K562 (cell line): ENCODE results near the gene PRMT2. TPM values are rescaled to one million over a fixed set of nuclear protein-coding genes. Genes with fewer than 3 reads are reported as not detected.

Experiments
- ATAC-seq: fragments of 200-7000 bp; cut with Tn5 transposase; 3 replicates; pipeline ENCODE4 v1.9.1; 2020; ENCODE audit warnings: moderate library complexity
- BruUV-seq: library from RNA; stranded (reverse); fragments of 400-500 nt; replicated peaks from 2 replicates; lab custom pipeline; 2021; lab: Mats Ljungman, UMichigan
- CTCF ChIA-PET: fragments of 300-600 bp; formaldehyde crosslinking; extraction: SDS; loops from one replicate; lab custom pipeline; 2021; ENCODE audit warnings: low intra/inter-chr PET ratio; lab: Yijun Ruan, JAX
- POLR2A ChIA-PET: fragments of 300-600, 350-650 bp; sonication (Branson Sonifier 250); formaldehyde crosslinking; extraction: SDS; loops from one replicate; lab custom pipeline; 2021; ENCODE audit warnings: antibody characterized with exemption, inconsistent platforms; lab: Yijun Ruan, JAX
- DNase-seq, 4 experiments: peaks; one replicate each; pipeline versions ENCODE4 v3.0.0 to v3.0.0-alpha.2; 2011 to 2018; ENCODE audit warnings: low spot score in 3 of 4, mixed read lengths in 3 of 4; ENCODE audit errors: extremely low read depth in 1 of 4
- FAIRE-seq: peaks from 2 replicates; lab custom pipeline; 2011; peaks lifted over from hg19 to GRCh38; lab: Jason Lieb, UNC
- H2AFZ ChIP-seq: 2 replicates; pipeline ENCODE4 v1.6.0; 2011; ENCODE audit warnings: low read depth, low read length, control low read depth, inconsistent platforms
- H3K27ac ChIP-seq: fragments of 200-600 bp; 3 replicates; pipeline ENCODE4 v1.8.0; 2011; ENCODE audit warnings: low read depth, mild to moderate bottlenecking, control low read depth, inconsistent platforms, low read length, moderate library complexity, mixed read lengths; ENCODE audit errors: extremely low read depth
- H3K27me3 ChIP-seq, 2 experiments: fragments of 300-600 bp in 1 of 2; 2 replicates in 1 of 2; 3 replicates in 1 of 2; pipeline versions ENCODE4 v1.6.0 to v1.8.0; 2011; ENCODE audit warnings: inconsistent platforms in 2 of 2, low read length in 2 of 2, mild to moderate bottlenecking in 1 of 2, mixed read lengths in 1 of 2, moderate library complexity in 1 of 2; ENCODE audit not compliant: control insufficient read depth in 2 of 2, insufficient read depth in 2 of 2
- H3K36me3 ChIP-seq: fragments of 300-600 bp; 3 replicates; pipeline ENCODE4 v1.8.0; 2011; ENCODE audit warnings: mild to moderate bottlenecking, low read length, inconsistent platforms; ENCODE audit not compliant: control insufficient read depth, insufficient read depth
- H3K4me1 ChIP-seq, 2 experiments: fragments of 200-600 bp in 1 of 2; replicated peaks in 1 of 2; 2 replicates in 1 of 2; 3 replicates in 1 of 2; pipeline versions ENCODE4 v1.5.1 to v1.8.0; 2011; ENCODE audit warnings: inconsistent platforms in 2 of 2, low read length in 2 of 2, mild to moderate bottlenecking in 1 of 2, mixed read lengths in 1 of 2, moderate library complexity in 1 of 2; ENCODE audit not compliant: control insufficient read depth in 2 of 2, insufficient read depth in 2 of 2
- H3K4me2 ChIP-seq: 2 replicates; pipeline ENCODE4 v1.6.1; 2011; ENCODE audit warnings: low read length, control low read depth, inconsistent platforms, mixed read lengths; ENCODE audit not compliant: insufficient read depth
- H3K4me3 ChIP-seq: fragments of 200-600 bp; sonication (generic), shearing (Covaris generic); 2 replicates; pipeline ENCODE4 v1.5.1; 2016; ENCODE audit warnings: control low read depth, inconsistent platforms
- H3K79me2 ChIP-seq: fragments of 200-600 bp; 3 replicates; pipeline ENCODE4 v1.8.0; 2011; ENCODE audit warnings: low read length, inconsistent platforms; ENCODE audit not compliant: control insufficient read depth, insufficient read depth
- H3K9ac ChIP-seq, 2 experiments: 2 replicates each; pipeline versions ENCODE4 v1.6.0 to v1.6.1; 2011; ENCODE audit warnings: low read depth in 2 of 2, low read length in 2 of 2, control low read depth in 1 of 2, inconsistent platforms in 1 of 2, mild to moderate bottlenecking in 1 of 2, mixed read lengths in 1 of 2; ENCODE audit not compliant: insufficient read depth in 1 of 2
- H3K9me1 ChIP-seq: one replicate; pipeline ENCODE4 v1.6.0; 2011; ENCODE audit warnings: inconsistent platforms, mild to moderate bottlenecking, low read length, moderate library complexity; ENCODE audit not compliant: control insufficient read depth, insufficient read depth
- H3K9me3 ChIP-seq: replicated peaks from 2 replicates; pipeline ENCODE4 v1.5.1; 2011; ENCODE audit warnings: low read depth, low read length, inconsistent platforms; ENCODE audit not compliant: control insufficient read depth, insufficient read depth
- H4K20me1 ChIP-seq: replicated peaks from 2 replicates; pipeline ENCODE4 v1.6.1; 2011; ENCODE audit warnings: low read length, inconsistent platforms, mixed read lengths; ENCODE audit not compliant: control insufficient read depth, insufficient read depth
- WGBS: fragments of 100-300 bp; shearing (Covaris generic); methylation state at CpG from one replicate; pipeline ENCODE4 v1.1.6; 2016; ENCODE audit warnings: low coverage, mixed read lengths; ENCODE audit not compliant: insufficient coverage; ENCODE audit errors: missing lambda C conversion rate; 5-methylcytosine and 5-hydroxymethylcytosine counted together
- in situ Hi-C: fragments of 300-500 bp; cut with MboI; formaldehyde crosslinking; loops from 4 replicates; pipeline ENCODE4 v1.15.0; 2018; ENCODE audit warnings: inconsistent platforms, mixed read lengths
- intact Hi-C: fragments of 100-400 bp; cut with micrococcal nuclease; formaldehyde crosslinking; loops from 2 replicates; pipeline ENCODE4 v1.14.2; 2022
- polyA plus RNA-seq, 8 experiments: library from polyadenylated mRNA; depleted of rRNA in 4 of 8; stranded (reverse) in 5 of 8; unstranded in 3 of 8; fragments of >200 nt; fragmentation: Nextera tagmentation in 2 of 8; fragmentation: Illumina TruSeq in 1 of 8; extraction: Ambion mirVana in 2 of 8; extraction: Trizol in 1 of 8; gene quantifications; 2 replicates each; pipeline versions ENCODE4 v1.2.1 to v1.2.3, GENCODE V29; 2011 to 2014; ENCODE audit warnings: inconsistent platforms in 1 of 8, missing spikeins in 1 of 8
- total RNA-seq, 7 experiments: library from RNA; depleted of rRNA in 6 of 7; stranded (reverse); fragments of >200 nt in 6 of 7; fragmentation: Illumina TruSeq in 2 of 7; extraction: Trizol in 2 of 7; gene quantifications; 2 replicates each; pipeline versions ENCODE4 v1.2.1 to v1.2.3, GENCODE V29; 2011 to 2021; ENCODE audit warnings: low replicate concordance in 1 of 7
- TF ChIP-seq, protein P1 (sequence below): sonication (generic); formaldehyde crosslinking; IDR thresholded peaks from 2 replicates; pipeline ENCODE4 v1.8.1; 2023; ENCODE audit warnings: mild to moderate bottlenecking, missing genetic modification reagents
- TF ChIP-seq, protein P2 (sequence below), 2 experiments: fragments of 450-650 bp; formaldehyde crosslinking in 1 of 2; IDR thresholded peaks; 2 replicates each; pipeline versions ENCODE4 v1.4.0 to v1.6.1; 2014 to 2020; ENCODE audit warnings: mild to moderate bottlenecking in 2 of 2, borderline replicate concordance in 1 of 2, low read depth in 1 of 2

PRMT2 gene
- total and polyA plus RNA-seq, 9 of the 15 experiments (the other 6 are each of a cell fraction or from before 2014, with no cell fraction given) = 37.2 to 85.7 (median 59.3) TPM

DNA sequence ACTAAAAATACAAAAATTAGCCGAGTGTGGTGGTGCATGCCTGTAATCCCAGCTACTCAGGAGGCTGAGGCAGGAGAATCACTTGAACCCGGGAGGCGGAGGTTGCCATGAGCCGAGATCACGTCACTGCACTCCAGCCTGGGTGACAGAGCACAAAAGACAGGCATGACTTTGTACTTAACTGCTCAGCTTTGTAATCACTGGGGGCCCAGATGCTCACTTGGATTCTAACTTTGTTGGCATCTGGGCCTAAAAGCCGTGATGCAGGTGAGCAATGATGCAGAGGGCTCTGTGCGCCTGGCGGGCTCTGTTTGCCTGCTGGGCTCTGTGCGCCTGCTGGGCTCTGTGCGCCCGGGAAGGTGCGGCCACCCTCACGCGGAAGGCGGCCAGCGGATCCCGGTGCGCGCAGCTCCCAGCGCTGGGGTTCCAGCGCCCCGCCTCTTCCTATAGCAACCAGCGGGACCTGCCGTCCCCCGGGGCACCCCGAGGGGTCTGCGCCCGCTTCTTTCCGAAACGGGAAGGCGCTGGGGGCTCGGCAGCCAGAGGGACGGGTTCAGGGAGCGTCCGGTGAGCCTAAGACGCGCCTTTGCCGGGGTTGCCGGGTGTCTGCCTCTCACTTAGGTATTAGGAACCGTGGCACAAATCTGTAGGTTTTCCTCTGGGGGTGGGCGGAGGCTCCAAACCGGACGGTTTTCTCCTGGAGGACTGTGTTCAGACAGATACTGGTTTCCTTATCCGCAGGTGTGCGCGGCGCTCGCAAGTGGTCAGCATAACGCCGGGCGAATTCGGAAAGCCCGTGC, 31.7 kb downstream of the PRMT2 start:
- 87% methylated on average over 37 of the region's 53 CpGs for WGBS
- POLR2A ChIA-PET = interaction anchor here (0.6 kb wide), 1 partner anchor 430 kb away, joined by 3 read pairs; no protein-coding TSS in a partner anchor
- intact Hi-C loops = no loop called here

More for the DNA sequence above, 31.7 kb downstream of the PRMT2 start:
- no peak for FAIRE-seq
- TF ChIP-seq, protein P1, sequence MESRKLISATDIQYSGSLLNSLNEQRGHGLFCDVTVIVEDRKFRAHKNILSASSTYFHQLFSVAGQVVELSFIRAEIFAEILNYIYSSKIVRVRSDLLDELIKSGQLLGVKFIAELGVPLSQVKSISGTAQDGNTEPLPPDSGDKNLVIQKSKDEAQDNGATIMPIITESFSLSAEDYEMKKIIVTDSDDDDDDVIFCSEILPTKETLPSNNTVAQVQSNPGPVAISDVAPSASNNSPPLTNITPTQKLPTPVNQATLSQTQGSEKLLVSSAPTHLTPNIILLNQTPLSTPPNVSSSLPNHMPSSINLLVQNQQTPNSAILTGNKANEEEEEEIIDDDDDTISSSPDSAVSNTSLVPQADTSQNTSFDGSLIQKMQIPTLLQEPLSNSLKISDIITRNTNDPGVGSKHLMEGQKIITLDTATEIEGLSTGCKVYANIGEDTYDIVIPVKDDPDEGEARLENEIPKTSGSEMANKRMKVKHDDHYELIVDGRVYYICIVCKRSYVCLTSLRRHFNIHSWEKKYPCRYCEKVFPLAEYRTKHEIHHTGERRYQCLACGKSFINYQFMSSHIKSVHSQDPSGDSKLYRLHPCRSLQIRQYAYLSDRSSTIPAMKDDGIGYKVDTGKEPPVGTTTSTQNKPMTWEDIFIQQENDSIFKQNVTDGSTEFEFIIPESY = peak; percentile 23; the same call in 1 of the 2 replicates
- TF ChIP-seq, protein P2, sequence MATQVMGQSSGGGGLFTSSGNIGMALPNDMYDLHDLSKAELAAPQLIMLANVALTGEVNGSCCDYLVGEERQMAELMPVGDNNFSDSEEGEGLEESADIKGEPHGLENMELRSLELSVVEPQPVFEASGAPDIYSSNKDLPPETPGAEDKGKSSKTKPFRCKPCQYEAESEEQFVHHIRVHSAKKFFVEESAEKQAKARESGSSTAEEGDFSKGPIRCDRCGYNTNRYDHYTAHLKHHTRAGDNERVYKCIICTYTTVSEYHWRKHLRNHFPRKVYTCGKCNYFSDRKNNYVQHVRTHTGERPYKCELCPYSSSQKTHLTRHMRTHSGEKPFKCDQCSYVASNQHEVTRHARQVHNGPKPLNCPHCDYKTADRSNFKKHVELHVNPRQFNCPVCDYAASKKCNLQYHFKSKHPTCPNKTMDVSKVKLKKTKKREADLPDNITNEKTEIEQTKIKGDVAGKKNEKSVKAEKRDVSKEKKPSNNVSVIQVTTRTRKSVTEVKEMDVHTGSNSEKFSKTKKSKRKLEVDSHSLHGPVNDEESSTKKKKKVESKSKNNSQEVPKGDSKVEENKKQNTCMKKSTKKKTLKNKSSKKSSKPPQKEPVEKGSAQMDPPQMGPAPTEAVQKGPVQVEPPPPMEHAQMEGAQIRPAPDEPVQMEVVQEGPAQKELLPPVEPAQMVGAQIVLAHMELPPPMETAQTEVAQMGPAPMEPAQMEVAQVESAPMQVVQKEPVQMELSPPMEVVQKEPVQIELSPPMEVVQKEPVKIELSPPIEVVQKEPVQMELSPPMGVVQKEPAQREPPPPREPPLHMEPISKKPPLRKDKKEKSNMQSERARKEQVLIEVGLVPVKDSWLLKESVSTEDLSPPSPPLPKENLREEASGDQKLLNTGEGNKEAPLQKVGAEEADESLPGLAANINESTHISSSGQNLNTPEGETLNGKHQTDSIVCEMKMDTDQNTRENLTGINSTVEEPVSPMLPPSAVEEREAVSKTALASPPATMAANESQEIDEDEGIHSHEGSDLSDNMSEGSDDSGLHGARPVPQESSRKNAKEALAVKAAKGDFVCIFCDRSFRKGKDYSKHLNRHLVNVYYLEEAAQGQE (IDR thresholded peaks at IDR 0.05; ENCODE audit: borderline replicate concordance) = no peak
- TF ChIP-seq, protein P2 (CRISPR knock-in tag; IDR thresholded peaks at IDR 0.05; ENCODE audit: low read depth) = no peak
- in situ Hi-C loops = no loop called here
- peaks cover 9% of the 10 kb centered on the region; the same call in 1 of the 3 replicates for H3K36me3 ChIP-seq
- no peak overlapping the region for H3K9ac ChIP-seq
- H3K27ac ChIP-seq = no peak overlapping the region
- no TSS peak for BruUV-seq
- H3K4me1 ChIP-seq = peaks cover 0 to 15% of the 10 kb centered on the region in 2 experiments; a peak in 1 of 5 replicates
- no peaks in the 10 kb centered on the region for H3K27me3 ChIP-seq
- H3K4me2 ChIP-seq = no peak overlapping the region
- no peak for ATAC-seq
- no peaks in the 10 kb centered on the region for H3K9me1 ChIP-seq
- no peak overlapping the region for H2AFZ ChIP-seq
- H3K4me3 ChIP-seq = no peak overlapping the region
- no peak for DNase-seq
- H3K9me3 ChIP-seq = no peaks in the 10 kb centered on the region
- H3K79me2 ChIP-seq = no peaks in the 10 kb centered on the region
- CTCF ChIA-PET = no interaction called here
- no peaks in the 10 kb centered on the region for H4K20me1 ChIP-seq
